ENCODE data around the gene IFT80. TPM values are rescaled to one million over a fixed set of nuclear protein-coding genes. Genes with fewer than 3 reads are reported as not detected.

IFT80 gene
- total RNA-seq, 1 experiment from 2014 or later = 9.1 TPM

DNA sequence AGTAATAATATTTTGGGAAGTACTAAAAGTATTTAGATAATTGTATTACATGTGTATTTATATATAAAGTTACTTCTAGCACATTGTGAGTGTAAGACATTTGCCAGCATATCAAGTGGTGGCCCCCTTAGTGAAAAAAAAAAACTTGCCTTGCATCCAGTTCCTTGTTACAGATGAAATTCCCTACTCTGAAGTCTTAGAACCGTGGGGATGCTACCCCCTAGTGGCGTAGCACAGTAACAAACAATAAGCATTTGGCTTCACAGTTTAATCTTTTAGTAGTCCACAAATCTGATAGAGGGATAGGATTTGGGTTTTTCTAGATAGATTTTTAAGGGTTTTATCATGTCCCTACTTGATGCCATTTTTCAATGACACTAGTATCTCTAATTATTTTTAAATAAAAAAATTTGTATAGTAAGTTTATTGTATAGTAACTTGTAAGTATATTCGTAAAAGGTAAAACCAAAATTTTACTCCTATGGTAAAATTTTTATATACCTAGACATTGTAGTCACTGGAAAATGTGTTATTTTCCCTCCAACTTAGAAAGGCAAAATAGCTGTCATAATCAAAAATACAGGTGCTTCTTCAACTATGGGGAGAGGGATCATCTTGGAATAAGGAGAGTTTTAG, 14.7 kb upstream of the IFT80 start:
- TF ChIP-seq, protein P1, sequence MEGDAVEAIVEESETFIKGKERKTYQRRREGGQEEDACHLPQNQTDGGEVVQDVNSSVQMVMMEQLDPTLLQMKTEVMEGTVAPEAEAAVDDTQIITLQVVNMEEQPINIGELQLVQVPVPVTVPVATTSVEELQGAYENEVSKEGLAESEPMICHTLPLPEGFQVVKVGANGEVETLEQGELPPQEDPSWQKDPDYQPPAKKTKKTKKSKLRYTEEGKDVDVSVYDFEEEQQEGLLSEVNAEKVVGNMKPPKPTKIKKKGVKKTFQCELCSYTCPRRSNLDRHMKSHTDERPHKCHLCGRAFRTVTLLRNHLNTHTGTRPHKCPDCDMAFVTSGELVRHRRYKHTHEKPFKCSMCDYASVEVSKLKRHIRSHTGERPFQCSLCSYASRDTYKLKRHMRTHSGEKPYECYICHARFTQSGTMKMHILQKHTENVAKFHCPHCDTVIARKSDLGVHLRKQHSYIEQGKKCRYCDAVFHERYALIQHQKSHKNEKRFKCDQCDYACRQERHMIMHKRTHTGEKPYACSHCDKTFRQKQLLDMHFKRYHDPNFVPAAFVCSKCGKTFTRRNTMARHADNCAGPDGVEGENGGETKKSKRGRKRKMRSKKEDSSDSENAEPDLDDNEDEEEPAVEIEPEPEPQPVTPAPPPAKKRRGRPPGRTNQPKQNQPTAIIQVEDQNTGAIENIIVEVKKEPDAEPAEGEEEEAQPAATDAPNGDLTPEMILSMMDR (conservative IDR thresholded peaks at IDR 0.05; ENCODE audit: low read depth, low read length) = peak; percentile 89
- TF ChIP-seq EZH2 (IDR thresholded peaks at IDR 0.05; ENCODE audit: low read length, unreplicated experiment) (no peak), EZH2phosphoT487 (IDR thresholded peaks at IDR 0.05; ENCODE audit: borderline replicate concordance, low read length) (no peak)
- H3K4me2 ChIP-seq (ENCODE audit: low read length) = no peak overlapping the region
- no peaks in the 10 kb centered on the region for H3K9me2 ChIP-seq (replicated peaks; ENCODE audit: low read length)
- DNase-seq (peak; percentile 83), ATAC-seq (peak; percentile 80)
- H4K20me1 ChIP-seq (ENCODE audit: low read length) = peaks cover 33% of the 10 kb centered on the region
- no peaks in the 10 kb centered on the region for H3K27me3 ChIP-seq (ENCODE audit: low read length)
- H3K9ac ChIP-seq (ENCODE audit: low read length) = no peak overlapping the region
- peaks cover 18% of the 10 kb centered on the region for H3F3A ChIP-seq (ENCODE audit: low read length, unreplicated experiment)
- no TSS peak for BruUV-seq (replicated peaks)
- H3K36me3 ChIP-seq (ENCODE audit: low read depth, low read length) = peaks cover 89% of the 10 kb centered on the region
- H3K9me3 ChIP-seq (ENCODE audit: low read length) = no peaks in the 10 kb centered on the region
- no peak overlapping the region for H3K4me3 ChIP-seq (ENCODE audit: low read length)
- ChIA-PET POLR2A (ENCODE audit: unreplicated experiment) (no interaction called here), CTCF (interaction anchor here (0.6 to 1.0 kb wide), 2 partner anchors 250 to 381 kb away, joined by 6 to 7 read pairs; no protein-coding TSS in a partner anchor)
- no peaks in the 10 kb centered on the region for H3K4me1 ChIP-seq (ENCODE audit: insufficient read depth, low read length)
- intact Hi-C loops (cut with micrococcal nuclease) = loop anchor here (1.0 to 10.0 kb wide), 4 partner anchors 71 to 381 kb away; partner anchors contain the start of gene C3orf80
- H3K27ac ChIP-seq (ENCODE audit: low read length) = no peak overlapping the region
- peaks cover 79% of the 10 kb centered on the region for H3K79me2 ChIP-seq (ENCODE audit: low read length)
- no peak overlapping the region for H2AFZ ChIP-seq (ENCODE audit: low read length)

DNA sequence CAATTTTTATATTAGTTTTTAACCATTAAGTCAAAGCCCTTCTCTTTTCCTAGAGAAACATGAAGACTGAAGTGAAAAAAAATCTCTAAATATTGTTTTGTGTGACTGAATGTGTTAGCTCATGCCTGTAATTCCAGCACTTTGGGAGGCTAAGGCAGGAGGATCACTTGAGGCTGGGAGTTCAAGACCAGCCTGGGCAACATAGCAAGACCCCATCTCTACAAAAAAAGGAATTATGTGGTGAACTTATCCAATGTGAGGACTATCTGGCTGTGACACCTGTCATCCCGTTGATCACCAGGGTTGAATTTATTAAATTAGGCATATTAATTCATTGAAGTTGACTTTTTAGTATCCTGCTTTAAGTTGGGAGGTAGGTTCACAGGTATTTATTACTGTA, 13.5 kb upstream of the IFT80 start:
- Histone ChIP-seq H3F3A (ENCODE audit: low read length, unreplicated experiment) (peaks cover 18% of the 10 kb centered on the region), H3K27me3 (ENCODE audit: low read length) (no peaks in the 10 kb centered on the region), H3K4me3 (ENCODE audit: low read length) (no peak overlapping the region), H3K4me2 (ENCODE audit: low read length) (no peak overlapping the region), H3K9me3 (ENCODE audit: low read length) (no peaks in the 10 kb centered on the region), H3K36me3 (ENCODE audit: low read depth, low read length) (peaks cover 88% of the 10 kb centered on the region), H4K20me1 (ENCODE audit: low read length) (peaks cover 41% of the 10 kb centered on the region), H3K9me2 (replicated peaks; ENCODE audit: low read length) (no peaks in the 10 kb centered on the region), H3K4me1 (ENCODE audit: insufficient read depth, low read length) (no peaks in the 10 kb centered on the region), H3K9ac (ENCODE audit: low read length) (no peak overlapping the region), H2AFZ (ENCODE audit: low read length) (no peak overlapping the region), H3K27ac (ENCODE audit: low read length) (no peak overlapping the region), H3K79me2 (ENCODE audit: low read length) (peaks cover 83% of the 10 kb centered on the region)
- no peak for ATAC-seq
- POLR2A ChIA-PET (ENCODE audit: unreplicated experiment) = no interaction called here
- DNase-seq = no peak
- BruUV-seq (replicated peaks) = no TSS peak
- TF ChIP-seq, protein P1 (conservative IDR thresholded peaks at IDR 0.05; ENCODE audit: low read depth, low read length) = no peak
- TF ChIP-seq EZH2 (IDR thresholded peaks at IDR 0.05; ENCODE audit: low read length, unreplicated experiment) = no peak
- TF ChIP-seq EZH2phosphoT487 (IDR thresholded peaks at IDR 0.05; ENCODE audit: borderline replicate concordance, low read length) = no peak
- intact Hi-C loops (cut with micrococcal nuclease) = loop anchor here (2.0 to 10.0 kb wide), 2 partner anchors 70 to 188 kb away; partner anchors contain the start of gene C3orf80
- CTCF ChIA-PET = interaction anchor here (0.5 kb wide), 1 partner anchor 78 kb away, joined by 8 read pairs; no protein-coding TSS in a partner anchor

Data from PC-3 (cell line).